Fibroblast of lung (primary cell): ENCODE results near the gene RPA3. TPM values are rescaled to one million over a fixed set of nuclear protein-coding genes. Genes with fewer than 3 reads are reported as not detected.

ENCODE experiments used
- DNase-seq, 2 donors: peaks; one replicate each; pipeline versions ENCODE4 v3.0.0 to v3.0.0-alpha.2; 2010; ENCODE audit warnings: low read depth in 2 of 2
- H2AFZ ChIP-seq: 2 replicates; pipeline ENCODE4 v1.5.1; 2012; ENCODE audit warnings: low read length, control low read depth, inconsistent platforms
- H3K27ac ChIP-seq: 2 replicates; pipeline ENCODE4 v1.5.1; 2011; ENCODE audit warnings: low read length, control low read depth; ENCODE audit not compliant: insufficient read depth
- H3K27me3 ChIP-seq: 2 replicates; pipeline ENCODE4 v1.5.1; 2011; ENCODE audit warnings: mild to moderate bottlenecking, low read length; ENCODE audit not compliant: control insufficient read depth, insufficient read depth
- H3K36me3 ChIP-seq: 2 replicates; pipeline ENCODE4 v1.5.1; 2011; ENCODE audit warnings: low read length; ENCODE audit not compliant: control insufficient read depth, insufficient read depth
- H3K4me1 ChIP-seq: 2 replicates; pipeline ENCODE4 v1.5.1; 2011; ENCODE audit warnings: low read length; ENCODE audit not compliant: control insufficient read depth, insufficient read depth; ENCODE audit errors: extremely low read depth
- H3K4me2 ChIP-seq: 2 replicates; pipeline ENCODE4 v1.5.1; 2011; ENCODE audit warnings: low read length, control low read depth; ENCODE audit not compliant: insufficient read depth; ENCODE audit errors: extremely low read depth
- H3K4me3 ChIP-seq, 4 experiments: fragments of 200-600 bp in 1 of 4; sonication (generic) in 1 of 4; replicated peaks in 1 of 4; 2 replicates each; pipeline ENCODE4 v1.5.1; 2011 to 2016; ENCODE audit warnings: low read length in 4 of 4, low read depth in 3 of 4, mild to moderate bottlenecking in 3 of 4, control low read depth in 2 of 4, inconsistent platforms in 1 of 4, mixed read lengths in 1 of 4; ENCODE audit not compliant: insufficient read depth in 1 of 4; ENCODE audit errors: control extremely low read depth in 1 of 4
- H3K79me2 ChIP-seq: 2 replicates; pipeline ENCODE4 v1.5.1; 2012; ENCODE audit warnings: mild to moderate bottlenecking, low read length, inconsistent platforms; ENCODE audit not compliant: control insufficient read depth, insufficient read depth
- H3K9ac ChIP-seq: 2 replicates; pipeline ENCODE4 v1.5.1; 2011; ENCODE audit warnings: mild to moderate bottlenecking, low read length, control low read depth; ENCODE audit not compliant: insufficient read depth
- H3K9me3 ChIP-seq: 2 replicates; pipeline ENCODE4 v1.5.1; 2012; ENCODE audit warnings: low read depth, low read length; ENCODE audit not compliant: control insufficient read depth, insufficient read depth
- H4K20me1 ChIP-seq: 2 replicates; pipeline ENCODE4 v1.5.1; 2011; ENCODE audit warnings: low read length; ENCODE audit not compliant: control insufficient read depth, insufficient read depth; ENCODE audit errors: extremely low read depth
- CTCF ChIP-seq, 2 donors: IDR thresholded peaks in 1 of 2; conservative IDR thresholded peaks in 1 of 2; 1 replicate in 1 of 2; 2 replicates in 1 of 2; pipeline ENCODE4 v1.5.1; 2011 to 2012; ENCODE audit warnings: low read length in 2 of 2, control low read depth in 1 of 2, inconsistent platforms in 1 of 2, low read depth in 1 of 2, mild to moderate bottlenecking in 1 of 2
- EZH2 ChIP-seq: IDR thresholded peaks from 2 replicates; pipeline ENCODE4 v1.5.1; 2012; ENCODE audit warnings: low read length, control low read depth, mild to moderate bottlenecking; ENCODE audit errors: missing control alignments
- polyA plus RNA-seq, 2 donors: library from polyadenylated mRNA; depleted of rRNA in 1 of 2; stranded (reverse) in 1 of 2; unstranded in 1 of 2; fragments of >200 nt; gene quantifications; 2 replicates each; pipeline ENCODE4 v1.2.1, GENCODE V29; 2011 to 2012; ENCODE audit warnings: missing spikeins in 1 of 2
- total RNA-seq: library from RNA; depleted of rRNA; stranded (reverse); fragments of >200 nt; gene quantifications from 2 replicates; pipeline ENCODE4 v1.2.1, GENCODE V29; 2014

RPA3 gene
- total and polyA plus RNA-seq, 2 donors (not counting 1 experiment from before 2014, with no cell fraction given): 19.0 to 23.9 TPM

- Histone ChIP-seq H3K27me3 (no peaks in the 10 kb centered on the region), H3K4me1 (peaks cover 13% of the 10 kb centered on the region), H3K36me3 (no peaks in the 10 kb centered on the region), H3K27ac (no peak overlapping the region), H3K79me2 (no peaks in the 10 kb centered on the region), H3K9me3 (no peaks in the 10 kb centered on the region), H3K4me3 (no peak overlapping the region), H4K20me1 (no peaks in the 10 kb centered on the region), H3K9ac (no peak overlapping the region), H2AFZ (no peak overlapping the region), H3K4me2 (no peak overlapping the region)
- no peak for DNase-seq
- TF ChIP-seq CTCF (conservative IDR thresholded peaks at IDR 0.05 in 1 of 2, IDR thresholded peaks at IDR 0.05 in 1 of 2; ENCODE audit: low read depth in 1 of 2, low read length in 2 of 2) (no peak), EZH2 (no peak)
These were observed 19.5 kb downstream of the RPA3 start for GRCh38 chr7:7698930-7699329.

GRCh38 chr7:7696458-7697119 lies 21.8 kb downstream of the RPA3 start:
- Histone ChIP-seq H2AFZ (no peak overlapping the region), H3K4me2 (peak overlapping the region; percentile 66), H3K36me3 (no peaks in the 10 kb centered on the region), H4K20me1 (no peaks in the 10 kb centered on the region), H3K79me2 (no peaks in the 10 kb centered on the region), H3K9ac (no peak overlapping the region), H3K27ac (peak overlapping the region; percentile 29), H3K4me3 (peak overlapping the region in 1 of 4 experiments; percentile 27), H3K27me3 (no peaks in the 10 kb centered on the region), H3K9me3 (no peaks in the 10 kb centered on the region), H3K4me1 (peaks cover 9% of the 10 kb centered on the region)
- DNase-seq: peak; percentile 63
- TF ChIP-seq CTCF (conservative IDR thresholded peaks at IDR 0.05 in 1 of 2, IDR thresholded peaks at IDR 0.05 in 1 of 2; ENCODE audit: low read depth in 1 of 2, low read length in 2 of 2) (no peak), EZH2 (no peak)

- H3K4me1 ChIP-seq: peaks cover 9% of the 10 kb centered on the region
- H3K9me3 ChIP-seq: no peaks in the 10 kb centered on the region
- peak; percentile 28 to 60 for DNase-seq
- H2AFZ ChIP-seq: no peak overlapping the region
- no peak overlapping the region for H3K27ac ChIP-seq
- no peaks in the 10 kb centered on the region for H4K20me1 ChIP-seq
- no peak overlapping the region for H3K4me3 ChIP-seq
- TF ChIP-seq EZH2 (no peak), CTCF (conservative IDR thresholded peaks at IDR 0.05 in 1 of 2, IDR thresholded peaks at IDR 0.05 in 1 of 2; ENCODE audit: low read depth in 1 of 2, low read length in 2 of 2) (no peak)
- no peaks in the 10 kb centered on the region for H3K27me3 ChIP-seq
- H3K9ac ChIP-seq: no peak overlapping the region
- H3K36me3 ChIP-seq: no peaks in the 10 kb centered on the region
- H3K79me2 ChIP-seq: no peaks in the 10 kb centered on the region
- H3K4me2 ChIP-seq: no peak overlapping the region
These were observed 23.1 kb downstream of the RPA3 start for GRCh38 chr7:7695111-7695817.
